Prostate gland (tissue), 2 donors: Measurements from ENCODE around the gene MPST.

Source experiments
- POLR2A ChIP-seq: fragments of 450-650 bp; IDR thresholded peaks from one replicate; pipeline ENCODE4 v1.6.1; 2016; ENCODE audit warnings: antibody characterized with exemption, mild to moderate bottlenecking
- POLR2AphosphoS5 ChIP-seq: sonication (generic); formaldehyde crosslinking; IDR thresholded peaks from one replicate; pipeline ENCODE4 v1.6.1; 2017; ENCODE audit warnings: antibody characterized with exemption
- TF ChIP-seq, protein P1 (sequence below), 4 experiments: fragments of 200-600 bp in 2 of 4; fragments of 450-650 bp in 2 of 4; sonication (generic) in 2 of 4; IDR thresholded peaks; 1 replicate in 3 of 4; 2 replicates in 1 of 4; pipeline ENCODE4 v1.5.1; 2016 to 2019; ENCODE audit warnings: antibody characterized with exemption in 4 of 4, mild to moderate bottlenecking in 2 of 4, moderate library complexity in 2 of 4

DNA sequence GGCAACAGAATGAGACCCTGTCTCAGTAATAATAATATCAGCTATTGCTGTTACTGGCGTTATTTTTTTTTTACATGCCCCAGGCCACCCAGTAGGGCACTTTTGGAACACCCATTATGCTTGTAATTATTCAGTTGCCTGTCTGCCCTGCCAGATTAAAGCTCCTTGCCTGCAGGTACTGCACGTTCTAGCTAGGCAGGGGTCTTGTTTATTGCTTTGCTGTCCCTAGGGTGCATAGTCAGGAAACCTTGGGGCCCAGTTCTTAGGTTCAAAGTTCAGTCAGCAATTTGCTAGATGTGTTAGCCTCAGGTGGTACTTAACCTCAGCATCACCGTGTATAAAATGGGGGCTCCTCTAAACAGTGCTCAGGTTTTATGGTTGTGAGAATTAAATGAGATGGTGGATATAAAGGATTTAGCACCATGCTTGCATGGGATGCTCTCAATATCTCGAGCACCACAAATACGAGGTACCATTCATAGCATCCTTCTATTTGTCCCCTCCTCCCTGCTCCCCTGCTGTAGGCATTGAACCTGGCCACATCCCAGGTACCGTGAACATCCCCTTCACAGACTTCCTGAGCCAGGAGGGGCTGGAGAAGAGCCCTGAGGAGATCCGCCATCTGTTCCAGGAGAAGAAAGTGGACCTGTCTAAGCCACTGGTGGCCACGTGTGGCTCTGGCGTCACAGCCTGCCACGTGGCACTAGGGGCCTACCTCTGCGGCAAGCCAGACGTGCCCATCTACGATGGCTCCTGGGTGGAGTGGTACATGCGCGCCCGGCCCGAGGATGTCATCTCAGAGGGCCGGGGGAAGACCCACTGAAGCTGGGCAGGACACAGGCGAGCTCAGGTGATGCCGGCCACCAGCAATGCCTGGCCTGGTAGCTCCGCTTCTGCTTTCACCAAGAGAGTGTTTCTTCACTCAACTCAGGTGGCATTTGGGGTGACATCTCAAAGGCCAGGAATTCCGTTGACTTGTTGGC is 9.4 kb downstream of the MPST start:
- no peak for TF ChIP-seq POLR2AphosphoS5
- no peak for TF ChIP-seq POLR2A
- TF ChIP-seq, protein P1, sequence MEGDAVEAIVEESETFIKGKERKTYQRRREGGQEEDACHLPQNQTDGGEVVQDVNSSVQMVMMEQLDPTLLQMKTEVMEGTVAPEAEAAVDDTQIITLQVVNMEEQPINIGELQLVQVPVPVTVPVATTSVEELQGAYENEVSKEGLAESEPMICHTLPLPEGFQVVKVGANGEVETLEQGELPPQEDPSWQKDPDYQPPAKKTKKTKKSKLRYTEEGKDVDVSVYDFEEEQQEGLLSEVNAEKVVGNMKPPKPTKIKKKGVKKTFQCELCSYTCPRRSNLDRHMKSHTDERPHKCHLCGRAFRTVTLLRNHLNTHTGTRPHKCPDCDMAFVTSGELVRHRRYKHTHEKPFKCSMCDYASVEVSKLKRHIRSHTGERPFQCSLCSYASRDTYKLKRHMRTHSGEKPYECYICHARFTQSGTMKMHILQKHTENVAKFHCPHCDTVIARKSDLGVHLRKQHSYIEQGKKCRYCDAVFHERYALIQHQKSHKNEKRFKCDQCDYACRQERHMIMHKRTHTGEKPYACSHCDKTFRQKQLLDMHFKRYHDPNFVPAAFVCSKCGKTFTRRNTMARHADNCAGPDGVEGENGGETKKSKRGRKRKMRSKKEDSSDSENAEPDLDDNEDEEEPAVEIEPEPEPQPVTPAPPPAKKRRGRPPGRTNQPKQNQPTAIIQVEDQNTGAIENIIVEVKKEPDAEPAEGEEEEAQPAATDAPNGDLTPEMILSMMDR (IDR thresholded peaks at IDR 0.05), result no peak
